Glutamatergic neuron (in vitro differentiated cells): ENCODE results near the gene RSPO4. TPM values are rescaled to one million over a fixed set of nuclear protein-coding genes. Genes with fewer than 3 reads are reported as not detected.
A peak's percentile ranks its signal among the peaks of the same experiment; 100 is the strongest.

Source experiments
- DNase-seq: peaks from one replicate; pipeline ENCODE4 v3.0.0; 2022
- H3K27ac Mint-ChIP-seq: one replicate; pipeline ENCODE4 v1.8.0; 2020; ENCODE audit warnings: mild to moderate bottlenecking, mixed read lengths, inconsistent platforms; ENCODE audit not compliant: unreplicated experiment
- H3K27me3 Mint-ChIP-seq: one replicate; pipeline ENCODE4 v1.8.0; 2020; ENCODE audit warnings: mild to moderate bottlenecking, moderate library complexity, mixed read lengths, inconsistent platforms; ENCODE audit not compliant: unreplicated experiment
- H3K36me3 Mint-ChIP-seq: one replicate; pipeline ENCODE4 v1.8.0; 2020; ENCODE audit warnings: mild to moderate bottlenecking, mixed read lengths, inconsistent platforms; ENCODE audit not compliant: unreplicated experiment
- H3K4me1 Mint-ChIP-seq: one replicate; pipeline ENCODE4 v1.8.0; 2020; ENCODE audit warnings: mild to moderate bottlenecking, low read depth, mixed read lengths, inconsistent platforms; ENCODE audit not compliant: unreplicated experiment
- H3K4me3 Mint-ChIP-seq: one replicate; pipeline ENCODE4 v1.8.0; 2020; ENCODE audit warnings: mild to moderate bottlenecking, mixed read lengths, inconsistent platforms; ENCODE audit not compliant: unreplicated experiment
- H3K9me3 Mint-ChIP-seq: one replicate; pipeline ENCODE4 v1.8.0; 2020; ENCODE audit warnings: mild to moderate bottlenecking, moderate library complexity, mixed read lengths, inconsistent platforms; ENCODE audit not compliant: unreplicated experiment
- total RNA-seq: library from RNA; stranded (reverse); fragmentation: NEBNext Ultra II Directional; extraction: Animal tissue kit (Norgen Biotek cat#: 25700); gene quantifications from one replicate; pipeline ENCODE4 v1.2.1, GENCODE V29; 2021; ENCODE audit not compliant: unreplicated experiment
- TF ChIP-seq, protein P1 (sequence below): fragments of 200-600 bp; sonication (generic); IDR thresholded peaks from one replicate; pipeline ENCODE4 v1.5.0; 2021; ENCODE audit not compliant: partially characterized antibody, unreplicated experiment

Gene RSPO4
- total RNA-seq, 1 donor from 2014 or later, result 0.86 TPM

DNA sequence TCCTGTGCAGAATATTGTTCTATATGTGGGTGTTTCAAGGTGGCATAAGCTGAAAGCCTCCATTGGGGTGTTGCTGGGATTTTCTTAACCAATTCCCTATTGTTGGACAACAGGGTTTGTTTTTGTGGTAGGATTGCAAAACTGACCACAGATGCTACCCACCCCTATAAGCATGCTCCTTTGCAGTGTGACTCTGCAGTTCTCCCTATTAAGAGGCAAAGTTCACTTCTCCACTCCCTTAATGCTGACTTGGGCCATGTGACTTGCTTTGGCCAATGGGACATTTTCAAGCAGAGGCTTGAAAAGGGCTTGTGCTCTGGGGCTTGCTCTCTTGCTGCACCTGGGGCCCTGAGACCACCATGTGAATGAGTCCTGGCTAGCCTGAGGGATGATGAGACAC, 77.5 kb downstream of the RSPO4 start:
- TF ChIP-seq, protein P1, sequence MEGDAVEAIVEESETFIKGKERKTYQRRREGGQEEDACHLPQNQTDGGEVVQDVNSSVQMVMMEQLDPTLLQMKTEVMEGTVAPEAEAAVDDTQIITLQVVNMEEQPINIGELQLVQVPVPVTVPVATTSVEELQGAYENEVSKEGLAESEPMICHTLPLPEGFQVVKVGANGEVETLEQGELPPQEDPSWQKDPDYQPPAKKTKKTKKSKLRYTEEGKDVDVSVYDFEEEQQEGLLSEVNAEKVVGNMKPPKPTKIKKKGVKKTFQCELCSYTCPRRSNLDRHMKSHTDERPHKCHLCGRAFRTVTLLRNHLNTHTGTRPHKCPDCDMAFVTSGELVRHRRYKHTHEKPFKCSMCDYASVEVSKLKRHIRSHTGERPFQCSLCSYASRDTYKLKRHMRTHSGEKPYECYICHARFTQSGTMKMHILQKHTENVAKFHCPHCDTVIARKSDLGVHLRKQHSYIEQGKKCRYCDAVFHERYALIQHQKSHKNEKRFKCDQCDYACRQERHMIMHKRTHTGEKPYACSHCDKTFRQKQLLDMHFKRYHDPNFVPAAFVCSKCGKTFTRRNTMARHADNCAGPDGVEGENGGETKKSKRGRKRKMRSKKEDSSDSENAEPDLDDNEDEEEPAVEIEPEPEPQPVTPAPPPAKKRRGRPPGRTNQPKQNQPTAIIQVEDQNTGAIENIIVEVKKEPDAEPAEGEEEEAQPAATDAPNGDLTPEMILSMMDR, result no peak
- Mint-ChIP-seq H3K27me3 (peaks cover 4% of the 10 kb centered on the region), H3K9me3 (peaks cover 2% of the 10 kb centered on the region), H3K4me1 (peaks cover under 1% of the 10 kb centered on the region), H3K36me3 (peaks cover 5% of the 10 kb centered on the region), H3K27ac (no peak overlapping the region), H3K4me3 (no peak overlapping the region)
- no peak for DNase-seq

GRCh38 chr20:922781-923180, 79.3 kb downstream of the RSPO4 start:
- Mint-ChIP-seq H3K36me3 (peaks cover 5% of the 10 kb centered on the region), H3K9me3 (peaks cover 5% of the 10 kb centered on the region), H3K27ac (no peak overlapping the region), H3K27me3 (peaks cover 6% of the 10 kb centered on the region), H3K4me3 (no peak overlapping the region), H3K4me1 (peaks cover 11% of the 10 kb centered on the region)
- no peak for DNase-seq
- TF ChIP-seq, protein P1, result no peak

GRCh38 chr20:921068-921467, 81.0 kb downstream of the RSPO4 start:
- no peaks in the 10 kb centered on the region for H3K36me3 Mint-ChIP-seq
- H3K9me3 Mint-ChIP-seq, result peaks cover 10% of the 10 kb centered on the region
- TF ChIP-seq, protein P1, result no peak
- no peak for DNase-seq
- H3K4me3 Mint-ChIP-seq, result no peak overlapping the region
- peaks cover 9% of the 10 kb centered on the region for H3K27me3 Mint-ChIP-seq
- H3K4me1 Mint-ChIP-seq, result peaks cover 14% of the 10 kb centered on the region
- H3K27ac Mint-ChIP-seq, result no peak overlapping the region

- H3K4me3 Mint-ChIP-seq, result no peak overlapping the region
- peaks cover 11% of the 10 kb centered on the region for H3K27me3 Mint-ChIP-seq
- H3K27ac Mint-ChIP-seq, result no peak overlapping the region
- TF ChIP-seq, protein P1, result no peak
- DNase-seq, result no peak
- peaks cover 16% of the 10 kb centered on the region for H3K4me1 Mint-ChIP-seq
- H3K9me3 Mint-ChIP-seq, result peaks cover 10% of the 10 kb centered on the region
- H3K36me3 Mint-ChIP-seq, result no peaks in the 10 kb centered on the region
Observed at GRCh38 chr20:920311-920710, 81.8 kb downstream of the RSPO4 start.

- Mint-ChIP-seq H3K27me3 (peaks cover 13% of the 10 kb centered on the region), H3K4me3 (no peak overlapping the region), H3K36me3 (no peaks in the 10 kb centered on the region), H3K27ac (peak overlapping the region; percentile 20), H3K4me1 (peaks cover 22% of the 10 kb centered on the region), H3K9me3 (peaks cover 10% of the 10 kb centered on the region)
- TF ChIP-seq, protein P1, result no peak
- DNase-seq, result no peak
Observed at GRCh38 chr20:919491-919916, 82.6 kb downstream of the RSPO4 start.
